ENCODE results near the gene ARHGEF1.

Gene ARHGEF1

DNA sequence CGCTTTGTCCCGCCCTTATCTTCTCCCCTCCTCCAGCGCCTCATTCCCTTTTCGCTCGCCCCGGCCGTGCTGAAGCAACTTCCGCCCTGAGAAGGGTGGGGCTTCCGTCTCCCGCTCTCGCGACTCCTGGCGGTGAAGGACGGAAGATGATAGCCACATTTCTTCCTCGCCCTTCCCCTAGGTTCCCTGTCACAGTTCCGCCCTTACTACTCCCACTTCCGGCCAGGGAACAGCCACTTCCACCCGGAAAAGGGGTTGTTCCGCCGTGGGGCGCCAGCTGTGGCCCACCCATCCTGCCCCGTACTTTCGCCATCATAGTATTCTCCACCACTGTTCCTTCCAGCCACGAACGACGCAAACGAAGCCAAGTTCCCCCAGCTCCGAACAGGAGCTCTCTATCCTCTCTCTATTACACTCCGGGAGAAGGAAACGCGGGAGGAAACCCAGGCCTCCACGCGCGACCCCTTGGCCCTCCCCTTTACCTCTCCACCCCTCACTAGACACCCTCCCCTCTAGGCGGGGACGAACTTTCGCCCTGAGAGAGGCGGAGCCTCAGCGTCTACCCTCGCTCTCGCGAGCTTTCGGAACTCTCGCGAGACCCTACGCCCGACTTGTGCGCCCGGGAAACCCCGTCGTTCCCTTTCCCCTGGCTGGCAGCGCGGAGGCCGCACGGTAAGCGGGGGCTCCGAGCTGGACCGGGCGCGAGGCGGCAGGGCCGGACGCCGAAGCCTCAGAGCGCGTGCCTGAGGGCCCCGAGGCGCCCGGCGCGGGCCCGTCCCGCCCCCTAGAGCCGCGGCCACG lies 23.2 kb upstream of the ARHGEF1 start, which contains the start of gene RPS19 (continued):
- TF ChIP-seq ZNF561 (tag by site-specific recombination; IDR thresholded peaks at IDR 0.05; ENCODE audit: borderline replicate concordance) (peak; percentile 97), ZNF768 (tag by site-specific recombination; IDR thresholded peaks at IDR 0.05) (no peak), SP2 (tag by site-specific recombination; IDR thresholded peaks at IDR 0.05) (peak; percentile 98), ZNF530 (tag by site-specific recombination; IDR thresholded peaks at IDR 0.05; ENCODE audit: low read depth) (no peak), ZNF433 (tag by site-specific recombination; IDR thresholded peaks at IDR 0.05; ENCODE audit: low read depth) (no peak), ZNF549 (tag by site-specific recombination; IDR thresholded peaks at IDR 0.05) (no peak), ZNF776 (tag by site-specific recombination; IDR thresholded peaks at IDR 0.05; ENCODE audit: borderline replicate concordance) (no peak), ZNF174 (tag by site-specific recombination; IDR thresholded peaks at IDR 0.05) (no peak), ZNF114 (tag by site-specific recombination; IDR thresholded peaks at IDR 0.05) (no peak), ZNF211 (tag by site-specific recombination; IDR thresholded peaks at IDR 0.05; ENCODE audit: low read depth) (no peak), ZNF670 (tag by site-specific recombination; IDR thresholded peaks at IDR 0.05; ENCODE audit: low read depth) (no peak), ZNF146 (tag by site-specific recombination; IDR thresholded peaks at IDR 0.05) (peak; percentile 13; the same call in 1 of the 2 replicates), ZNF24 (tag by site-specific recombination; IDR thresholded peaks at IDR 0.05) (peak; percentile 95), ZNF341 (tag by site-specific recombination; IDR thresholded peaks at IDR 0.05; ENCODE audit: low read depth) (peak; percentile 100), ZNF19 (tag by site-specific recombination; IDR thresholded peaks at IDR 0.05; ENCODE audit: low read depth) (no peak), ZBTB7A (tag by site-specific recombination; IDR thresholded peaks at IDR 0.05; ENCODE audit: low read depth) (peak; percentile 100), KLF10 (tag by site-specific recombination; IDR thresholded peaks at IDR 0.05) (peak; percentile 55), ZNF843 (tag by site-specific recombination; IDR thresholded peaks at IDR 0.05) (peak; percentile 88), ZXDB (tag by site-specific recombination; IDR thresholded peaks at IDR 0.05) (peak; percentile 100), ZBTB44 (tag by site-specific recombination; IDR thresholded peaks at IDR 0.05) (peak; percentile 32; the same call in 1 of the 2 replicates), ZNF785 (tag by site-specific recombination; IDR thresholded peaks at IDR 0.05) (peak; percentile 100), GLIS2 (tag by site-specific recombination; IDR thresholded peaks at IDR 0.05) (peak; percentile 100), KLF1 (tag by site-specific recombination; IDR thresholded peaks at IDR 0.05) (peak; percentile 96), ZNF449 (tag by site-specific recombination; IDR thresholded peaks at IDR 0.05) (peak; percentile 17; the same call in 1 of the 2 replicates), ZNF37A (tag by site-specific recombination; IDR thresholded peaks at IDR 0.05) (no peak), ZEB2 (tag by site-specific recombination; IDR thresholded peaks at IDR 0.05) (peak; percentile 98)
- TF ChIP-seq, protein P1, sequence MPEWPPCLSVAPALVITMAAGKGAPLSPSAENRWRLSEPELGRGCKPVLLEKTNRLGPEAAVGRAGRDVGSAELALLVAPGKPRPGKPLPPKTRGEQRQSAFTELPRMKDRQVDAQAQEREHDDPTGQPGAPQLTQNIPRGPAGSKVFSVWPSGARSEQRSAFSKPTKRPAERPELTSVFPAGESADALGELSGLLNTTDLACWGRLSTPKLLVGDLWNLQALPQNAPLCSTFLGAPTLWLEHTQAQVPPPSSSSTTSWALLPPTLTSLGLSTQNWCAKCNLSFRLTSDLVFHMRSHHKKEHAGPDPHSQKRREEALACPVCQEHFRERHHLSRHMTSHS (tag by site-specific recombination; IDR thresholded peaks at IDR 0.05): no peak
- TF ChIP-seq, protein P2, sequence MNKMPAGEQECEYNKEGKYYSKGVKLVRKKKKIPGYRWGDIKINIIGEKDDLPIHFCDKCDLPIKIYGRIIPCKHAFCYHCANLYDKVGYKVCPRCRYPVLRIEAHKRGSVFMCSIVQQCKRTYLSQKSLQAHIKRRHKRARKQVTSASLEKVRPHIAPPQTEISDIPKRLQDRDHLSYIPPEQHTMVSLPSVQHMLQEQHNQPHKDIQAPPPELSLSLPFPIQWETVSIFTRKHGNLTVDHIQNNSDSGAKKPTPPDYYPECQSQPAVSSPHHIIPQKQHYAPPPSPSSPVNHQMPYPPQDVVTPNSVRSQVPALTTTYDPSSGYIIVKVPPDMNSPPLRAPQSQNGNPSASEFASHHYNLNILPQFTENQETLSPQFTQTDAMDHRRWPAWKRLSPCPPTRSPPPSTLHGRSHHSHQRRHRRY (tag by site-specific recombination; IDR thresholded peaks at IDR 0.05): no peak
- TF ChIP-seq, protein P3, sequence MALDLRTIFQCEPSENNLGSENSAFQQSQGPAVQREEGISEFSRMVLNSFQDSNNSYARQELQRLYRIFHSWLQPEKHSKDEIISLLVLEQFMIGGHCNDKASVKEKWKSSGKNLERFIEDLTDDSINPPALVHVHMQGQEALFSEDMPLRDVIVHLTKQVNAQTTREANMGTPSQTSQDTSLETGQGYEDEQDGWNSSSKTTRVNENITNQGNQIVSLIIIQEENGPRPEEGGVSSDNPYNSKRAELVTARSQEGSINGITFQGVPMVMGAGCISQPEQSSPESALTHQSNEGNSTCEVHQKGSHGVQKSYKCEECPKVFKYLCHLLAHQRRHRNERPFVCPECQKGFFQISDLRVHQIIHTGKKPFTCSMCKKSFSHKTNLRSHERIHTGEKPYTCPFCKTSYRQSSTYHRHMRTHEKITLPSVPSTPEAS (tag by site-specific recombination; IDR thresholded peaks at IDR 0.05): peak; percentile 14
- TF ChIP-seq, protein P4, sequence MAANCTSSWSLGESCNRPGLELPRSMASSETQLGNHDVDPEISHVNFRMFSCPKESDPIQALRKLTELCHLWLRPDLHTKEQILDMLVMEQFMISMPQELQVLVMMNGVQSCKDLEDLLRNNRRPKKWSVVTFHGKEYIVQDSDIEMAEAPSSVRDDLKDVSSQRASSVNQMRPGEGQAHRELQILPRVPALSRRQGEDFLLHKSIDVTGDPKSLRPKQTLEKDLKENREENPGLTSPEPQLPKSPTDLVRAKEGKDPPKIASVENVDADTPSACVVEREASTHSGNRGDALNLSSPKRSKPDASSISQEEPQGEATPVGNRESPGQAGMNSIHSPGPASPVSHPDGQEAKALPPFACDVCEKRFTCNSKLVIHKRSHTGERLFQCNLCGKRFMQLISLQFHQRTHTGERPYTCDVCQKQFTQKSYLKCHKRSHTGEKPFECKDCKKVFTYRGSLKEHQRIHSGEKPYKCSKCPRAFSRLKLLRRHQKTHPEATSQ (tag by site-specific recombination; IDR thresholded peaks at IDR 0.05): peak; percentile 76; the same call in 1 of the 2 replicates
- TF ChIP-seq, protein P5, sequence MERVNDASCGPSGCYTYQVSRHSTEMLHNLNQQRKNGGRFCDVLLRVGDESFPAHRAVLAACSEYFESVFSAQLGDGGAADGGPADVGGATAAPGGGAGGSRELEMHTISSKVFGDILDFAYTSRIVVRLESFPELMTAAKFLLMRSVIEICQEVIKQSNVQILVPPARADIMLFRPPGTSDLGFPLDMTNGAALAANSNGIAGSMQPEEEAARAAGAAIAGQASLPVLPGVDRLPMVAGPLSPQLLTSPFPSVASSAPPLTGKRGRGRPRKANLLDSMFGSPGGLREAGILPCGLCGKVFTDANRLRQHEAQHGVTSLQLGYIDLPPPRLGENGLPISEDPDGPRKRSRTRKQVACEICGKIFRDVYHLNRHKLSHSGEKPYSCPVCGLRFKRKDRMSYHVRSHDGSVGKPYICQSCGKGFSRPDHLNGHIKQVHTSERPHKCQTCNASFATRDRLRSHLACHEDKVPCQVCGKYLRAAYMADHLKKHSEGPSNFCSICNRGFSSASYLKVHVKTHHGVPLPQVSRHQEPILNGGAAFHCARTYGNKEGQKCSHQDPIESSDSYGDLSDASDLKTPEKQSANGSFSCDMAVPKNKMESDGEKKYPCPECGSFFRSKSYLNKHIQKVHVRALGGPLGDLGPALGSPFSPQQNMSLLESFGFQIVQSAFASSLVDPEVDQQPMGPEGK (tag by site-specific recombination; IDR thresholded peaks at IDR 0.05): peak; percentile 100
